ENCODE data around the gene PPID.
"Not testable (repeated sequence)": the region's sequence is repeated elsewhere in the genome, so short reads cannot be mapped to it uniquely, and the experiment has no call there.

The PPID gene

GRCh38 chr4:158722917-158723793 is at the start of gene PPID:
TSS of gene PPID (minus strand) at chr4:158723396. CDS start at chr4:158723288, 108 bp downstream.
- DNase-seq = peak; percentile 63 to 79

DNA sequence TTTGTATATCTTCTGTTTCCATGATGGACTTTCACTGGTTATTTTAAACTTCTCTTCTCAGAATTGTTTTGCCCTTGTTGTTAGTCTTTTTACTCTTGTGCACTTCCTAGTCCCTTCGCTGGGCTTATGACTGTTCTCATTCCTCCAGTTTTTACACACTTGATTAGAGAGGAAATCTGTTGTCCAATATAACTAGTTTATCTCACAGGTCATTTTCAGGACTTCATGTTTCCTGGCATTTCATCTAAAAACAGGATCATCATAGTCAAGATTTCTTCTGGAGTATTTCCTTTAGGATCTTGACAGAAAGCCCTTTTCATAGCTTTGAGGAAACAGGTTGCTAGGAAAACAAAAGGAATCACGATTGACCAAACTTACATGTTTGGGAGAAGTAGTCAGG is 48.6 kb upstream of the PPID start:
- DNase-seq = no peak

DNA sequence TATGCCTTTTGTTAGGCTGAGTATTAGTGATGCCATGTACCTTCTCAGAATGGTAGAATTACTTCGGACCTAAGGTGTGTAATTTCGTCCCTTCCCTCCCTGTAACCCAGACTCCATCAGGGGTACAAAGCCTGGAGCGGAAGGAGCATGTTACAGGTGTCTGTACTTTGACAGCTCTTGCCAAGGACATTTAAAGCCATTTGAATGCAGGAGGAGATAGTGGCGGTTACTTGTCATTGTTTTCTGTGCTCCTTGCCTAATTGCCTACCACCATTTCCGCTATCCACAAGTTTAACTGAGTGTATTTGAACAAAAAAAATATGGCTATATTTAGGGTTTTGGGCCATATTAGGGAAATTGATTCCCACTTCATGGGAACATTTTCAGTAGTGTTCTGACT is 47.5 kb upstream of the PPID start:
- no peak for DNase-seq

DNA sequence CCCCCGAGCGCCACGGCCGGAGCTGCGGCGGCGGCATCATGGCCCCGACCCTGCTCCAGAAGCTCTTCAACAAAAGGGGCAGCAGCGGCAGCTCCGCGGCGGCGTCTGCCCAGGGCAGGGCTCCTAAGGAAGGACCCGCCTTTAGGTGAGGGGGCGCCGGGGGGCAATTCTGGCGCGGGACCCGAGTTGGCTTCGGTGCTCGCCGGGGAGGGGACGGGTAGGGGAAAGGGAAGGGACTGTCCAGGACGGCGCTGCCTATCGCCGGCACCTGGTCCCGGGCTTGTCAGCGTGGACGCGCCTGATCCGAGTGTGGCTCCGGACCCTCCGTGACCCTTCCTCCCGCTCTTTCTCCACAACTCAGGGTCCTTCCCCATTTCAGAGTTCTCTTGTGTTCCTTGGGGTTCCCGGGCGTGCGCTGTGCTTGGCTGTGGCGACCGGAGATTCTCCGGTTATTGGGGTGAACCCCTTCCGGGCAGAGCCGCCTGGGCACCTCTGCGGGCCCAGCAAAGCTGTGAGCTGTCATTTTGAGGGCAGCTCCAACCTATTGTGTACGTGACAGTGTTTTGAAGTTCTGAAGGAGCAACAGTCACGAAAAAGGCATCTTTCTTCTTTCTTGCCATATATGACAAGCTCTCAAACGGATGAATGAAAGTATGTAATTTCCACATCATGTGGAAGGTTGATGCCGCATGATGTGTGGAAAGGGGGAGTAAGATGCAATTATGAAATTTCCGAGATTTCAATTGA is 46.2 kb upstream of the PPID start:
- no peak for DNase-seq

GRCh38 chr4:158768555-158769174 is 45.5 kb upstream of the PPID start, which contains the start of gene FNIP2:
TSS of gene FNIP2 (plus strand) at chr4:158769026. CDS start at chr4:158769213, 187 bp downstream.
- DNase-seq = peak; percentile 8 to 46

DNA sequence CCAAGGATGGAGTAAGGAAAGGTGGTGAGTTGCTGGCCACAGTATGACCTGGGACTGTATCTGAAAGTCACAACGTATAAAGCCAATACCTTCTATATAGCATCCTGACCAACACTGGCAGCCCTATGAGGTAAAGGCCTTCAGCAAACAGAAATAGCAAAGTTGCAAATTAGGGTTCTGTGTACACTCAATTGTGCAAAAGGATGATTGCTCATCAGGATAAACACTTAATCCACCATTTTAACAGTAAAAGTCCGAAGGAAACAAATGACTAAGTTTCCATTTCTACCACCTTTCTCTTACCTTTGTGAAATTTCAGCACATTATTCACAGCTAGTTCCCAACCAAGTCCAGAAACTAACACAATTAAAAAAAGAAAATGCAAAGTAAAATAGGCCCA is 44.3 kb upstream of the PPID start:
- DNase-seq = no peak

DNA sequence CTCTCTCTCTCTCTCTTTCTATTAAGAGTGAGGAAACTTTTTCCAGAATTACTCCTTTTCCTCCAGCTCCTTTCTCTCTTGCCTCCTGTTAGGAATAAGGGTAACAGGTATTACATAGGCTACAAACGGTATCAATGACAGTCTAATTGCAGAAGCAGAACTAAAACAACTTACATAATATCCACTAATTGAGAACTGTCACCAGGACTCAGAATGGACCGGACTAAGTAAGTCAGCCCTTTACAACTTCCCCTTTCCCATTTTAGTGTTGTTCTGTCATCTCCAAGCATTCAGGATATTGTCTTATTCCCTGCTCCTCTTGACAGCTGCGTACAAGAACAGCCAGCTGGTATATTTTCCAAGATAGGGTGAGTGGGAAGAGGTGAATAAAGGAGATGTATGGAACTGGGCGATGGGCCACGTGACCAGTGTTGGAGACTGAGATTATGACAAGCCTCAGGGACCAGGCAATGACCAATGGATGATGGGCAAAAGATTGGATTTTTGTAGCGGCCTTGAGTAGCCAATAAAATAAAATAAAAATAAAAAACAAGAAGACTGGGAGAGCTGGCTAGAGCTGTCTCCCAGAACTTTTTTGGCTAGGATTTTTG is 43.3 kb upstream of the PPID start:
- DNase-seq = peak in 1 of 2 experiments; percentile 1

DNA sequence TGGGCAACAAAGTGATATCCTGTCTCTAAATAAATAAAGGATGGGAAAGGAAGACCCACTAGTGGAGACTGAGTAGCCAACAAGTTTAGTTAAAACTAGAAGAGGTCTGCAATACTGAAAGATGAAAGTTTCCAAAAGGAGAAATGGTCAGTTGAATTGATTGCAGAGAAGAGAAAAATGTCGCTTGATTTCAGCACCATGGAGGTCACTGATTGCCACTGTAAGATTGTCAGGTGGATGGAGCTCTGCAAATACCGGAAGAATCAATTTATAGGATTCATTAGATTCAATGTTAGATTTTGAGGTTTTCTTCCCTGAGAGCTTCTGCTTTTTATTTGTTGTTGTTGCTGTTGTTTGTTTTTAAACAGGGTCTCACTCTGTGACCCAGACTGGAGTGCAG is 40.3 kb upstream of the PPID start:
- no peak for DNase-seq

DNA sequence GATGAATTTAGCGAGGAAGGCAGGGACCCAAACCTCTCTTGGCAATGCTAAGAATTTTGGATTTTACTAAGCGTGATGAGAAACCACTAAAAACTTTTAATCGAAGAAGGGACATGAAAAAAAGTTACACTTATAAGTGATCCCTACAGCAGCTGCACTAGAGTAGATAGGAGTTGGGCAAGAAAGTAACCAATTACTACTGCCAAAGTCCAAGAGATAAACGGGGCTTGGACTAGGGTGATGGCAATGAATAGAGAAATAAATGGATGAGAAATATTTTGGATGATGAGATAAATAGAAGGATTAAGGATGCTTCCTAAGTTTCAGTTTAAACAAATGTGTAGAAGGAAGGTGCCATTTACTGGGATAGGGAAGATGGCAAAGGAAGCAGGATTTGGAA is 39.4 kb upstream of the PPID start:
- no peak for DNase-seq

- no peak for DNase-seq
These were observed 37.7 kb upstream of the PPID start for GRCh38 chr4:158760866-158761265.

DNA sequence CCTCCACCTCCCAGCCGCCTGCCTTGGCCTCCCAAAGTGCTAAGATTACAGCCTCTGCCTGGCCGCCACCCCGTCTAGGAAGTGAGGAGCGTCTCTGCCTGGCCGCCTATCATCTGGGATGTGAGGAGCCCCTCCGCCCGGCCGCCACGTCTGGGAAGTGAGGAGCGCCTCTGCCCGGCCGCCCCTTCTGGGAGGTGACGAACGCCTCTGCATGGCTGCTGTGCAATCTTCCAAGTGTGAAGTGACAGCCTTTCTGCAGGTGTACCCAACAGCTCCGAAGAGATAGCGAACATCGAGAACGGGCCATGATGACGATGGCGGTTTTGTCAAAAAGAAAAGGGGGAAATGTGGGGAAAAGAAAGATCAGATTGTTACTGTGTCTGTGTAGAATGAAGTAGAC is 36.3 kb upstream of the PPID start:
- not testable (repeated sequence) for DNase-seq

GRCh38 chr4:158758703-158759102 is 35.5 kb upstream of the PPID start:
- no peak for DNase-seq

DNA sequence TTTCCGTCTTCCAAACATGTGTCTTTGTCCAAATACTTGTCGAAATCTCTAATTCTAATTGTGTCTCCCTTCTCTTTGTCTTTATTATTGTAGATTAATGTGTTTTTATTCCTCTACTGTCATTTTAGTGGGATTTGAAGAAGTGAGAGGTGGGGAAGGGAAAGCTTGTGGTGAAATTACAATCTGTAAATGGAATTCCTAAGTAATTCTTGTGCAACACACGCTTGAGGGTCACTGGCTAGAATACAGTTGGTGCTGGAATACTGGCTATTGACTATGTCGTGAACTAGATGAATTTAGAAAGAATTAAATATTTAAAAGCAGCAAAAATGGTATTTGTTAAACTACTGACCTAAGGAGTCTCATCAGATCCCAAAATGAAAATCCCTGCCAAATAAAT is 34.9 kb upstream of the PPID start:
- no peak for DNase-seq

GRCh38 chr4:158756588-158756987 is 33.4 kb upstream of the PPID start:
- no peak for DNase-seq

DNA sequence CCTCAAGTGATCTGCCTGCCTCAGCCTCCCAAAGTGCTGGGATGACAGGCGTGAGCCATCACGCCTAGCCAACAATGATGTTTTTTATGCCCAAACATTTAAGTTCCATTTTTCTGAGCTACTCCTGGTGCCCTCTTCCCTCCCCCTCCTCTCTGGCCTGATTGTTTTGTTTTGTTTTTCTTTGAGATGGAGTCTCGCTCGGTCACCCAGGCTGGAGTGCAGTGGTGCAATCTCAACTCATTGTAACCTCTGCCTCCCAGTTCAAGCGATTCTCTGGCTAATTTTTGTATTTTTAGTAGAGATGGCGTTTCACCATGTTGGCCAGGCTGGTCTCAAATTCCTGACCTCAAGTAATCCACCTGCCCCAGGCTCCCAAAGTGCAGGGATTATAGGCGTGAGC is 32.6 kb upstream of the PPID start:
- not testable (repeated sequence) for DNase-seq

DNA sequence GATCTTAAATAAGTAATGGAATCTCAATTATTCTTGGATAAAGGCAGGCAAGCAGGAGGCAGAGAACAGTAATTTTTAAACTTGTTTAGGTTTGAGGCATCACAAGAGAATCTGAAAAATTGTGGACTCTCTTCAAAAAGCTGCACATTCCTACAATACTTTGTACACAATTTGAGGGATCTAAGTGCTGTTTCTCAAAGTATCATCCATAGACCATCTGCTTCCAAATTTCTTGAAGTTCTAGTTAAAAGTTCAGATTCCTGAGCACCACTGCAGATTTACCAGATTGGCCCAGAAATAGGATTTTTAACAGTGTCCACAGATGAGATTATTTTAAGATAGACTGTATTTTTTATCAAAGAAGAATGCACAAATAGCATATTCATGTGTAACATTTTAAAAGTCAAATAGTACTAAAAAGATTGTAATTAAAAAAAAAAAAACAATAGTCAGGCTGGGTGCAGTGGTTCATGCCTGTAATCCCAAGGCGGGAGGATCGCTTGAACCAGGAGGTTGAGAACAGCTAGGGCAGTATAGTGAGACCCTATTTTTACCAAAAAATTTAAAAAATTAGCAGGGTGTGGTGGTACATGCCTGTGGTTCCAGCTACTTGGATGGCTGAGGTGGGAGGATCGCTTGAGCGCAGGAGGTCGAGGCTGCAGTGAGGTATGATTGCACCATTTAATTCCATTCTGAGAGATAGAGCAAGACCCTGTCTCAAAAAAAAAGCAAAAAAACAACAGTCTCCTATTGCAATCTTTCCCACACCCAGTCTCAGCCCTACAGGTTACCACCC is 31.4 kb upstream of the PPID start:
- no peak for DNase-seq

GRCh38 chr4:158750379-158750778 is 27.2 kb upstream of the PPID start:
- no peak for DNase-seq

DNA sequence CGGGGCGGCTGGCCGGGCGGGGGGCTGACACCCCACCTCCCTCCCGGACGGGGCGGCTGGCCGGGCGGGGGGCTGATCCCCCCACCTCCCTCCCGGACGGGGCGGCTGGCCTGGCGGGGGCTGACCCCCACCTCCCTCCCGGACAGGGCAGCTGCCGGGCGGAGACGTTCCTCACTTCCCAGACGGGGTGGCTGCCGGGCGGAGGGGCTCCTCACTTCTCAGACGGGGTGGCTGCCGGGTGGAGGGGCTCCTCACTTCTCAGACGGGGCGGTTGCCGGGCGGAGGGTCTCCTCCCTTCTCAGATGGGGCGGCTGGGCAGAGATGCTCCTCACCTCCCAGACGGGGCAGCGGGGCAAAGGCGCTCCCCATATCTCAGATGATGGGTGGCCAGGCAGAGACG is 23.3 kb upstream of the PPID start:
- DNase-seq = not testable (repeated sequence)

GRCh38 chr4:158741326-158742021 is 18.3 kb upstream of the PPID start:
- no peak for DNase-seq

- no peak for DNase-seq
These were observed 16.4 kb upstream of the PPID start for GRCh38 chr4:158739600-158739999.

- no peak for DNase-seq
These were observed 15.7 kb upstream of the PPID start for GRCh38 chr4:158738866-158739265.

All from NCI-H524 (cell line).